ENCODE measurements around the gene CAPSL. TPM values are rescaled to one million over a fixed set of nuclear protein-coding genes. Genes with fewer than 3 reads are reported as not detected.
"Not testable (repeated sequence)": the region's sequence is repeated elsewhere in the genome, so short reads cannot be mapped to it uniquely, and the experiment has no call there.

CAPSL gene
- total RNA-seq: not detected

- Histone ChIP-seq H3K9me3 (no peaks in the 10 kb centered on the region), H3K36me3 (no peaks in the 10 kb centered on the region), H3K27ac (no peak within 1 kb of the TSS), H3K4me3 (no peak within 1 kb of the TSS), H3K4me1 (no peaks in the 10 kb centered on the region), H3K27me3 (no peaks in the 10 kb centered on the region)
- no peak for DNase-seq
- TF ChIP-seq CTCF (IDR thresholded peaks at IDR 0.05) (no peak), POLR2A (IDR thresholded peaks at IDR 0.05) (no peak)
These were observed at the start of gene CAPSL for GRCh38 chr5:35938568-35939227. CAPSL (minus strand) TSS chr5:35938622; CDS start chr5:35921120, 17,502 bp downstream.

- DNase-seq: no peak
- Histone ChIP-seq H3K27ac (no peak overlapping the region), H3K36me3 (no peaks in the 10 kb centered on the region), H3K4me3 (no peak overlapping the region), H3K9me3 (no peaks in the 10 kb centered on the region), H3K27me3 (no peaks in the 10 kb centered on the region), H3K4me1 (no peaks in the 10 kb centered on the region)
- TF ChIP-seq POLR2A (IDR thresholded peaks at IDR 0.05) (no peak), CTCF (IDR thresholded peaks at IDR 0.05) (no peak)
These were observed 49.4 kb upstream of the CAPSL start for GRCh38 chr5:35987776-35988175.

- TF ChIP-seq CTCF (IDR thresholded peaks at IDR 0.05): no peak
- TF ChIP-seq POLR2A (IDR thresholded peaks at IDR 0.05): no peak
- H3K27me3 ChIP-seq: no peaks in the 10 kb centered on the region
- no peaks in the 10 kb centered on the region for H3K4me1 ChIP-seq
- H3K9me3 ChIP-seq: peaks cover 0 to 6% (median 0%) of the 10 kb centered on the region in 4 donors
- no peaks in the 10 kb centered on the region for H3K36me3 ChIP-seq
- no peak for DNase-seq
- H3K4me3 ChIP-seq: no peak overlapping the region
- no peak overlapping the region for H3K27ac ChIP-seq
These were observed 41.3 kb upstream of the CAPSL start for GRCh38 chr5:35979715-35980114.

- not testable (repeated sequence) for H3K27ac ChIP-seq, H3K9me3 ChIP-seq
These were observed 38.4 kb upstream of the CAPSL start for GRCh38 chr5:35976859-35977258.

GRCh38 chr5:35974570-35974969 lies 36.1 kb upstream of the CAPSL start:
- no peaks in the 10 kb centered on the region for H3K4me1 ChIP-seq
- H3K36me3 ChIP-seq: no peaks in the 10 kb centered on the region
- H3K27ac ChIP-seq: no peak overlapping the region
- TF ChIP-seq POLR2A (IDR thresholded peaks at IDR 0.05) (no peak), CTCF (IDR thresholded peaks at IDR 0.05) (no peak)
- H3K9me3 ChIP-seq: no peaks in the 10 kb centered on the region
- no peaks in the 10 kb centered on the region for H3K27me3 ChIP-seq
- DNase-seq: no peak
- no peak overlapping the region for H3K4me3 ChIP-seq

More at GRCh38 chr5:35976859-35977258, 38.4 kb upstream of the CAPSL start:
- not testable (repeated sequence) for H3K36me3 ChIP-seq, H3K4me1 ChIP-seq, H3K4me3 ChIP-seq, H3K27me3 ChIP-seq, DNase-seq

GRCh38 chr5:35971878-35972210 lies 33.4 kb upstream of the CAPSL start:
- Histone ChIP-seq H3K4me3 (no peak overlapping the region), H3K27ac (no peak overlapping the region), H3K27me3 (no peaks in the 10 kb centered on the region), H3K4me1 (no peaks in the 10 kb centered on the region), H3K36me3 (no peaks in the 10 kb centered on the region), H3K9me3 (no peaks in the 10 kb centered on the region)
- TF ChIP-seq POLR2A (IDR thresholded peaks at IDR 0.05) (no peak), CTCF (IDR thresholded peaks at IDR 0.05) (no peak)
- DNase-seq: no peak
